Esophagus squamous epithelium (tissue), 4 donors: ENCODE results near the gene ITGA8.

Experiments used
- POLR2A ChIP-seq, 4 donors: fragments of 450-650 bp; IDR thresholded peaks; one replicate each; pipeline ENCODE4 v1.6.1; 2017; ENCODE audit warnings: antibody characterized with exemption in 4 of 4, mild to moderate bottlenecking in 4 of 4, moderate library complexity in 3 of 4
- TF ChIP-seq, protein P1 (sequence below), 6 experiments: fragments of 450-650 bp in 4 of 6; fragments of 200-600 bp in 2 of 6; sonication (generic) in 2 of 6; IDR thresholded peaks; one replicate each; pipeline ENCODE4 v1.5.1; 2016 to 2019; ENCODE audit warnings: antibody characterized with exemption in 6 of 6, mild to moderate bottlenecking in 4 of 6, moderate library complexity in 4 of 6

DNA sequence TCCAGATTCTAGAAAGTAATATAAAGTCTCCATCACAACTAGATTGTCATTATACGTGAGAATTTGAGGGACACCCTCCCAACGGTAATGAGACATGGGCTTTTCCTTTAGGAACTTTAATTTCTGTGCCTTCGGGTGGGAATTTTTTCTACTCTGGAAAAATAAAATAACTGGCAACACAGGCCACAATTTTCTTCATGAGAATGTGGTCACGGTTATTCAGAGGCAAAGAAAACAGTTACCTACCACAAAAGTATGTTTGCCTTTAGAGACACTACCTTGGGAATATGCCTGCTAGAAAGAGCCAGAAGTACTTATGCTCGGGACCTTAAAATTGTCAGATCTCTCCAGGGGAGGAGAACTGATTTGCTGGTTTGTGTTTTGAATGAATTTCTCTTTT lies 99.4 kb downstream of the ITGA8 start:
- TF ChIP-seq, protein P1, sequence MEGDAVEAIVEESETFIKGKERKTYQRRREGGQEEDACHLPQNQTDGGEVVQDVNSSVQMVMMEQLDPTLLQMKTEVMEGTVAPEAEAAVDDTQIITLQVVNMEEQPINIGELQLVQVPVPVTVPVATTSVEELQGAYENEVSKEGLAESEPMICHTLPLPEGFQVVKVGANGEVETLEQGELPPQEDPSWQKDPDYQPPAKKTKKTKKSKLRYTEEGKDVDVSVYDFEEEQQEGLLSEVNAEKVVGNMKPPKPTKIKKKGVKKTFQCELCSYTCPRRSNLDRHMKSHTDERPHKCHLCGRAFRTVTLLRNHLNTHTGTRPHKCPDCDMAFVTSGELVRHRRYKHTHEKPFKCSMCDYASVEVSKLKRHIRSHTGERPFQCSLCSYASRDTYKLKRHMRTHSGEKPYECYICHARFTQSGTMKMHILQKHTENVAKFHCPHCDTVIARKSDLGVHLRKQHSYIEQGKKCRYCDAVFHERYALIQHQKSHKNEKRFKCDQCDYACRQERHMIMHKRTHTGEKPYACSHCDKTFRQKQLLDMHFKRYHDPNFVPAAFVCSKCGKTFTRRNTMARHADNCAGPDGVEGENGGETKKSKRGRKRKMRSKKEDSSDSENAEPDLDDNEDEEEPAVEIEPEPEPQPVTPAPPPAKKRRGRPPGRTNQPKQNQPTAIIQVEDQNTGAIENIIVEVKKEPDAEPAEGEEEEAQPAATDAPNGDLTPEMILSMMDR (IDR thresholded peaks at IDR 0.05): no peak
- TF ChIP-seq POLR2A (IDR thresholded peaks at IDR 0.05): no peak
